ENCODE data around the gene MPRIP.
"Not testable (repeated sequence)": the region's sequence is repeated elsewhere in the genome, so short reads cannot be mapped to it uniquely, and the experiment has no call there.

MPRIP gene

GRCh38 chr17:17191961-17192381 is 149.7 kb downstream of the MPRIP start:
- DNase-seq, result no peak

DNA sequence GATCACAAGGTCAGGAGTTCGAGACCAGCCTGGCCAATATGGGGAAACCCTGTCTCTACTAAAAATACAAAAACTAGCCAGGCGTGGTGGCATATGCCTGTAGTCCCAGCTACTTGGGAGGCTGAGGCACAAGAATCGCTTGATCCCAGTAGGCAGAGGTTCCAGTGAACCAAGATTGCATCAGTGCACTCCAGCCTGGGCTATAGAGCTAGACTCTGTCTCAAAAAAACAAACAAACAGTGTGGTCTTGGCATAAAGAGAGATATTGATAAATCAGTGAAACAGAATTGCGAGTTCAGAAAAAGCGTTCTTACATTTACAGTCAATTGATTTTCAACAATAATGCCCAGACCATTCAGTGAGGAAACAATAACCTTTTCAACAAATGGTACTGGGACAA is 153.2 kb downstream of the MPRIP start:
- DNase-seq, result not testable (repeated sequence)

GRCh38 chr17:17196776-17197175 is 154.5 kb downstream of the MPRIP start:
- DNase-seq, result no peak

DNA sequence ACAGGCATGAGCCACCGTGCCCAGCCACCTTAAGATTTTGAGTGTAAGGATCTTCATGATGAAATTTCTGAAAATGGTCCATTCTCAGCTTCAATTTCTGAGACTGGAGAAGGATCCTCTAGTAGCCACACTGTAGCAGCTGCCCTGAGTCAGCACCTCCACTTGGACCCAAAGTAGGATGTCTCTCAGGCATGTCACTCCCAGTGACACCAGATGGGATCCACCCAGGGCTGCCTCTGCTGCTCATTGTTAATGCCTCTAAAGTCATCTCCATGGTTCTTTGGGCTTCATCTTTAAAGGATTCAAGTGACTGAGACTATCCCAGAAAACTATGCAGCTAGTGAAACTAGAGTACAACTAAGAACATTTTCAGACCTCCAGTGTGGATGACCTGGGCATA is 156.0 kb downstream of the MPRIP start:
- no peak for DNase-seq

- DNase-seq, result no peak
These were observed 158.1 kb downstream of the MPRIP start for GRCh38 chr17:17200311-17200710.

DNA sequence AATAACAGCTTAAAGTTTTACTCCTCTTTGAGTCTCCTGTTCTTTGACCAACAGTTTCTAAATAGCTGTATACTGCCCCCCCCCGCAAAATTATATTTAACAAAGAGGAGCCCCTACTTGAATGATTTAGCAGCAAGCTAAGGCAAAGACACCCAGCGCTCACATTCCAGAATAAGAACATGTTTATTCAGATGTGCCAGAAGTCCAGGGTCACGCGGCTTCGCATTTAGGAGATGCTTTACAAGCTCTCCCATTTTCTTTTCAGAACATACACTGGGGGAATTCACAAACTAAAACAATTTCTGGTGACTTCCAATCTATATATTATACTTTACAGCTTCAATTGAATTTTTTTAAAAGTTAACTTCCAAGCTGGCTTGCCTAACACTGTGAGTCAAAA is 158.6 kb downstream of the MPRIP start:
- no peak for DNase-seq

DNA sequence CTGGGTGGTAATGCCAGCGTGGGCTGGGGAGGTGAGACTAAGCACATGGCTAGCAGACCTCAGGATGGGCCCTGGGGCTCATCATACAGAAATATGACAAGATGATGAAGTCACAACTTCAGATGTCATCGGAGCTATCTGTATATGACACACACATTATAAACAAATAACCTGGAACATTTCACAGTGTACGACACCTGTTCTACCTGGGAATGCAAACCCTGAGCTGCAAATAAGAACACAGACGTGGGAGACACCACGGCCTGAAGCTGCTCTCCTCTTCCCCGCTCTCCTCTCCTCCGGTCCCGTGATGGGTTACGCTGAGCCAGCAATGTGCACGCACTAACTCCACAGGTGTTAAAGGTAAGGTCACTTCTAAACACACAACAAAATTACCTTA is 159.0 kb downstream of the MPRIP start:
- no peak for DNase-seq

- no peak for DNase-seq
These were observed 159.7 kb downstream of the MPRIP start for GRCh38 chr17:17201907-17202306.

- no peak for DNase-seq
These were observed 161.0 kb downstream of the MPRIP start for GRCh38 chr17:17203173-17203730.

- DNase-seq, result peak; percentile 67
These were observed 161.9 kb downstream of the MPRIP start for GRCh38 chr17:17204041-17204591.

- DNase-seq, result no peak
These were observed 162.5 kb downstream of the MPRIP start for GRCh38 chr17:17204635-17205231.

- DNase-seq, result peak; percentile 42
These were observed 163.3 kb downstream of the MPRIP start for GRCh38 chr17:17205368-17206123.

DNA sequence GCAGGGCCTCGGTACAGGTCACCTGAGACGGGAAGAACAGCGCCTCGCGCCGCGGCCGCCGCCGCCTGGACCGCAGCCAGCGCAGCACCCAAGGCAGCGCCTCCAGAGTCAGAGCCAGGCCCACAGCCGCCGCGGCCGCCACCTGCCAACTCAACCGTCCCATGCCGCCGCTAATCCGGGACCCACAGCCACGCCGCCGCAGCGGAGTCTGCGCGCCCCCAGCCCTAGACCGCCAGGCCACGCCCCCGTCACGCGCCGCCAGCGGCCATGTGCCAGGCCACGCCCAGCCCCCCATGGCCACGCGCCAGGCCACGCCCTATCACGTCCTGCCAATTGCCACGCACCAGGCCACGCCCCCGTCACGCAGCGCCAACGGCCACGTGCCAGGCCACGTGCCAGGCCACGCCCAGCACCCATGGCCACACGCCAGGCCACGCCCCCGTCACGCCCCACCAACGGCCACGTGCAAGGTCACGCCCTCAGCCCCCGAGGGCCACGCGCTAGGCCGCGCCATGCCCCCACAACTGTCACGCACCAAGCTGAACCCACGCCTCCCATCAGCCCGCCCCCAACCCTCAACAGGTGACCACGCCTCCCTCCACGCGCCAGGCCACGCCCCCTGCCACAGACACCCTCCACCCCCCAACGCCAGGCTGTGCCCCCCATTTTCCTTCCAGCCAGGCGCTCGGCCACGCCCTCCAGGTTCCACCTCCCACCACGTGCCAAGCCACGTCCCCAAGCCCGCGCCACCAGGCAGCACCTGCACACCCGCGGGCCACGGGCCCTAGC is 164.1 kb downstream of the MPRIP start, which contains the start of gene PLD6:
TSS of gene PLD6 (minus strand) at position 210 of the 789 bp plus-strand sequence. CDS start at position 163, 47 bp downstream.
- peak; percentile 42 for DNase-seq

GRCh38 chr17:17206913-17207335 is 164.7 kb downstream of the MPRIP start:
- no peak for DNase-seq

DNA sequence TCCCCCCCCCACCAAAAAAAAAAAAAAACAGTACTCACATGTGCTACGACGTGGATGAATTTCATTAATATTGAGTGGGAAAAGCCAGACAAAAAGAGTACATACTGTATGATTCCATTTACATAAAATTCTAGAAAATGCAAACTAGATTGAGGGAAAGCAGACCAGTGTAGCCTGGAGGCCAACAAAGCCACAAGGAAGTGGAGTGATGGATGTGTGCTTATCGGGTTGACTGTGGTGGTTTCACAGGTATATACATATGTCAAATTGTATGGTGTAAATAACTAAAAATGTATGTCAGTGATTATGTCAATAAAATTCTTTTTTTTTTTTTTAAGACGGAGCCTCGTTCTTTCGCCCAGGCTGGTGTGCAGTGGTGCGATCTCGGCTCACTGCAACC is 165.7 kb downstream of the MPRIP start:
- no peak for DNase-seq

DNA sequence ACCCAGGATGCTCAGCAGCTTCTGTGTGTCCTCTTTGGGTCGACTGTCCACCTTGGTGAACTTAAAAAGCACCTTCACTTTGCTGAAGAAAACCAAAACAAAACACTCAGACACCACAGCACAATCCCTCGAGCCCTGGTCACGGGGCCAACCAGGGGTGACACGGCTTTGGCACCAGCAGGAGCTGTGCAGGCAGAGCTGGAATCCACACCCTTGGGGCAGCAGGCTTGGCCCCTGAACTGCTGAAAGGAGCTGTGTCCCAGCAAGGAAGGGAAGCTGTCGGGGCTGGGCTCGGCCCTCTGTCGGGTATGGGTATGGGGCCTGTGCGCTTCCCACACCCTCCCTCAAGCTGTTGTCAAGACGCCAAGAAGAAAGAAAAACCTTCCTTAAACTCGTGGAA is 171.5 kb downstream of the MPRIP start:
- DNase-seq, result no peak

DNA sequence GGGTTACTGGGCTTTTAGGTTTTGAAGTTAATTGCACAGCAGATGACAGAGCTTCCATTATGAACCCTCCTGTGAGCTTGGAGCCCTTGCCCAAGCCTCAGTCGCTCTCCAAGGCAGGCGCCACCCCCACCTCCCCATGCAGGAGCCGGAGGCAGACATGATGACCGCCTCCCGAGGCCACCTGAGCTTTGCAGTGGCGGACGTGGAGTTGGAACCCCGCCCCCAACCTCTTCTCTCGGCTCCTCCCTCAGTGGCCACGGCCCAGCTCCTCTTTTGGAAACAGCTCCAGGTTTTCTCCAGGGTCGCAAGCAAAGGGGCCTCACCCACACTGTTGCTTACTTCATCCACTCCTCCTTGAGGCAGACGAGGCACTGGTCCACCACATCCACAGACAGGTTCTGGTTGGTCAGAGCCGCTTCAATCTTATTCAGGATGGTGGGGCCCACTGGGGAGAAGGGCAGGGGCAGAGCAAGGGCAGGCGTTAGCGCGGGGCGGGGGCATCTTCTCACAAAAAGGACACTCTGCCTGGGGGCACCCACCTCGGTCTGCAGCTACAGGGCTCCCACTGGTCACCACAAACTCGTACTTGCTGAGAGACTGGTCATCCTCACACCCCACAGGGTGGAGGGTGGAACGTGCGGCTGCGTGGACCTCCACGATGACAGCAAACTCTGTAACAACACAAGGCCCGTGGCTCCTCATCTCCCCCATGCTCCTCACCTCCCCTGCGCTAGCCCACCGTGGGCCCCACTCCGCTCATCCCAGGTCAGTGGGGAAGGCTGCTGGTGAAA is 172.6 kb downstream of the MPRIP start:
- no peak for DNase-seq

DNA sequence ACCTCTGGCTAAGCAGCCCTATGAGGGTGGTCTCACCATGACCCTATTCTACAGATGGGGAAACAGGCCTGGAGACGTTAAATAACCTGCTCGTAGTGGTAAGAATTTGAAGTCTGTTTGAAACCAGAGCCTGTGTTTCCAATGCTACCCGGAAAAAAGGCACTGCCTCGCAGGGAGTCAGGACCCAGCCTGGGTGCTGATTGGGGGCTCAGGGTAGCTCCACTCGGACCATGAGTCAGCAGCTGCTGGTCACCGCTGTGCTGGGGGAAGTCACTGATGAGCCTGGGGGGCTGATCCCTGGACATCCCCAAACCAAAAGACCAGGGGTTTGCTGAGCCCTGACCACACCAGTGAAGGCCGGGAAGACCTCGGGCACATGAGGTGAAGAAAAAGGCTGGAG is 173.3 kb downstream of the MPRIP start:
- no peak for DNase-seq

DNA sequence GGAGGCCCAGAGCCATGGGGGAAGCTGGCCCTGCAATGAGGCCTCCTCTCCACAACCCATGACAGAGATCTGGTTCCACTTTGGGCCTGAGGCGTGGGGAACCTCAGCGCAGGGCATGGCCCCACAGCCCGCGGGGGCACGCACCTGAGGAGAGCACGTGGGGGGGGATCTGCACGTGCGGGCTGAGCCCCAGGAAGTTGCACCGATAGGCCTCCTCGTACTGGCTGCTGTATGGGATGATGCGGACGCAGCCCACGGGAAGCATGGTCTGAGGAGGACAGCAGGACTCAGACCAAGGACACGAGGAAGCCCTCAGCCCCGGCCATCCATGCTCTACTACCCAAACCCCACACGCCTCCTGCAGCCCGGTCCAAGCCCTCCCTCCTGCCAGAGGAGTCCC is 174.0 kb downstream of the MPRIP start:
- no peak for DNase-seq

- DNase-seq, result no peak
These were observed 174.5 kb downstream of the MPRIP start for GRCh38 chr17:17216776-17217175.

- no peak for DNase-seq
These were observed 175.7 kb downstream of the MPRIP start for GRCh38 chr17:17217995-17218394.

- no peak for DNase-seq
These were observed 178.3 kb downstream of the MPRIP start for GRCh38 chr17:17220529-17220928.

Measured in midbrain (tissue), 1 donor.